Fibroblast of lung (primary cell): ENCODE data around the gene KDM8. TPM values are rescaled to one million over a fixed set of nuclear protein-coding genes. Genes with fewer than 3 reads are reported as not detected.

ENCODE experiments used
- DNase-seq, 2 donors: peaks; one replicate each; pipeline versions ENCODE4 v3.0.0 to v3.0.0-alpha.2; 2010; ENCODE audit warnings: low read depth in 2 of 2
- H2AFZ ChIP-seq: 2 replicates; pipeline ENCODE4 v1.5.1; 2012; ENCODE audit warnings: low read length, control low read depth, inconsistent platforms
- H3K27ac ChIP-seq: 2 replicates; pipeline ENCODE4 v1.5.1; 2011; ENCODE audit warnings: low read length, control low read depth; ENCODE audit not compliant: insufficient read depth
- H3K27me3 ChIP-seq: 2 replicates; pipeline ENCODE4 v1.5.1; 2011; ENCODE audit warnings: mild to moderate bottlenecking, low read length; ENCODE audit not compliant: control insufficient read depth, insufficient read depth
- H3K36me3 ChIP-seq: 2 replicates; pipeline ENCODE4 v1.5.1; 2011; ENCODE audit warnings: low read length; ENCODE audit not compliant: control insufficient read depth, insufficient read depth
- H3K4me1 ChIP-seq: 2 replicates; pipeline ENCODE4 v1.5.1; 2011; ENCODE audit warnings: low read length; ENCODE audit not compliant: control insufficient read depth, insufficient read depth; ENCODE audit errors: extremely low read depth
- H3K4me2 ChIP-seq: 2 replicates; pipeline ENCODE4 v1.5.1; 2011; ENCODE audit warnings: low read length, control low read depth; ENCODE audit not compliant: insufficient read depth; ENCODE audit errors: extremely low read depth
- H3K4me3 ChIP-seq, 4 experiments: fragments of 200-600 bp in 1 of 4; sonication (generic) in 1 of 4; replicated peaks in 1 of 4; 2 replicates each; pipeline ENCODE4 v1.5.1; 2011 to 2016; ENCODE audit warnings: low read length in 4 of 4, low read depth in 3 of 4, mild to moderate bottlenecking in 3 of 4, control low read depth in 2 of 4, inconsistent platforms in 1 of 4, mixed read lengths in 1 of 4; ENCODE audit not compliant: insufficient read depth in 1 of 4; ENCODE audit errors: control extremely low read depth in 1 of 4
- H3K79me2 ChIP-seq: 2 replicates; pipeline ENCODE4 v1.5.1; 2012; ENCODE audit warnings: mild to moderate bottlenecking, low read length, inconsistent platforms; ENCODE audit not compliant: control insufficient read depth, insufficient read depth
- H3K9ac ChIP-seq: 2 replicates; pipeline ENCODE4 v1.5.1; 2011; ENCODE audit warnings: mild to moderate bottlenecking, low read length, control low read depth; ENCODE audit not compliant: insufficient read depth
- H3K9me3 ChIP-seq: 2 replicates; pipeline ENCODE4 v1.5.1; 2012; ENCODE audit warnings: low read depth, low read length; ENCODE audit not compliant: control insufficient read depth, insufficient read depth
- H4K20me1 ChIP-seq: 2 replicates; pipeline ENCODE4 v1.5.1; 2011; ENCODE audit warnings: low read length; ENCODE audit not compliant: control insufficient read depth, insufficient read depth; ENCODE audit errors: extremely low read depth
- EZH2 ChIP-seq: IDR thresholded peaks from 2 replicates; pipeline ENCODE4 v1.5.1; 2012; ENCODE audit warnings: low read length, control low read depth, mild to moderate bottlenecking; ENCODE audit errors: missing control alignments
- polyA plus RNA-seq, 2 donors: library from polyadenylated mRNA; depleted of rRNA in 1 of 2; stranded (reverse) in 1 of 2; unstranded in 1 of 2; fragments of >200 nt; gene quantifications; 2 replicates each; pipeline ENCODE4 v1.2.1, GENCODE V29; 2011 to 2012; ENCODE audit warnings: missing spikeins in 1 of 2
- total RNA-seq: library from RNA; depleted of rRNA; stranded (reverse); fragments of >200 nt; gene quantifications from 2 replicates; pipeline ENCODE4 v1.2.1, GENCODE V29; 2014
- TF ChIP-seq, protein P1 (sequence below), 2 donors: IDR thresholded peaks in 1 of 2; conservative IDR thresholded peaks in 1 of 2; 1 replicate in 1 of 2; 2 replicates in 1 of 2; pipeline ENCODE4 v1.5.1; 2011 to 2012; ENCODE audit warnings: low read length in 2 of 2, control low read depth in 1 of 2, inconsistent platforms in 1 of 2, low read depth in 1 of 2, mild to moderate bottlenecking in 1 of 2

KDM8 gene
- total and polyA plus RNA-seq, 2 donors (not counting 1 experiment from before 2014, with no cell fraction given), result 2.0 to 3.6 TPM

DNA sequence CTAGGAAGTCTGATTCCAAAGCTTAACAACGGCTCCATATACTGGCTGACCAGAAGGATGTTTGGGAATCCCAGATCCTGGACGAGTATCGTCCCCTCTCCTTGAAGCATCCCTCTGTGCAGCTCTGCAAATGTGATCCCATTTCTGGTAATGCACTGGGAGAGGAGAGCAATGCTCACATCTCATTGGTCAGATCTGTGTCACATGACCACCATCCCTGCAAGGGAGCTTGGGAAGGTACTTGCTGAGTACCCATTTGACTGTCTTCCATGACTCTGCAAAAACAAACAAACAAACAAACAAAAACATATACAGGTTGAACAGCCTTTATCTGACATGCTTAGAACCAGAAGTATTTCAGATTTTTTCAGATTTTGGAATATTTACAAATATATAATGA, 41.9 kb upstream of the KDM8 start:
- Histone ChIP-seq H3K27ac (no peak overlapping the region), H3K36me3 (no peaks in the 10 kb centered on the region), H3K27me3 (no peaks in the 10 kb centered on the region), H3K79me2 (no peaks in the 10 kb centered on the region), H3K9me3 (no peaks in the 10 kb centered on the region), H3K4me2 (no peak overlapping the region), H3K4me1 (no peaks in the 10 kb centered on the region), H3K9ac (no peak overlapping the region), H2AFZ (no peak overlapping the region), H3K4me3 (no peak overlapping the region), H4K20me1 (no peaks in the 10 kb centered on the region)
- TF ChIP-seq EZH2, result no peak
- TF ChIP-seq, protein P1, sequence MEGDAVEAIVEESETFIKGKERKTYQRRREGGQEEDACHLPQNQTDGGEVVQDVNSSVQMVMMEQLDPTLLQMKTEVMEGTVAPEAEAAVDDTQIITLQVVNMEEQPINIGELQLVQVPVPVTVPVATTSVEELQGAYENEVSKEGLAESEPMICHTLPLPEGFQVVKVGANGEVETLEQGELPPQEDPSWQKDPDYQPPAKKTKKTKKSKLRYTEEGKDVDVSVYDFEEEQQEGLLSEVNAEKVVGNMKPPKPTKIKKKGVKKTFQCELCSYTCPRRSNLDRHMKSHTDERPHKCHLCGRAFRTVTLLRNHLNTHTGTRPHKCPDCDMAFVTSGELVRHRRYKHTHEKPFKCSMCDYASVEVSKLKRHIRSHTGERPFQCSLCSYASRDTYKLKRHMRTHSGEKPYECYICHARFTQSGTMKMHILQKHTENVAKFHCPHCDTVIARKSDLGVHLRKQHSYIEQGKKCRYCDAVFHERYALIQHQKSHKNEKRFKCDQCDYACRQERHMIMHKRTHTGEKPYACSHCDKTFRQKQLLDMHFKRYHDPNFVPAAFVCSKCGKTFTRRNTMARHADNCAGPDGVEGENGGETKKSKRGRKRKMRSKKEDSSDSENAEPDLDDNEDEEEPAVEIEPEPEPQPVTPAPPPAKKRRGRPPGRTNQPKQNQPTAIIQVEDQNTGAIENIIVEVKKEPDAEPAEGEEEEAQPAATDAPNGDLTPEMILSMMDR (conservative IDR thresholded peaks at IDR 0.05 in 1 of 2, IDR thresholded peaks at IDR 0.05 in 1 of 2; ENCODE audit: low read depth in 1 of 2, low read length in 2 of 2), result no peak
- no peak for DNase-seq

GRCh38 chr16:27164352-27164751, 39.0 kb upstream of the KDM8 start:
- Histone ChIP-seq H3K4me1 (no peaks in the 10 kb centered on the region), H3K9me3 (no peaks in the 10 kb centered on the region), H3K4me3 (no peak overlapping the region), H3K9ac (no peak overlapping the region), H3K36me3 (no peaks in the 10 kb centered on the region), H3K79me2 (no peaks in the 10 kb centered on the region), H3K27ac (no peak overlapping the region), H4K20me1 (no peaks in the 10 kb centered on the region), H3K27me3 (no peaks in the 10 kb centered on the region), H2AFZ (no peak overlapping the region), H3K4me2 (no peak overlapping the region)
- TF ChIP-seq, protein P1 (conservative IDR thresholded peaks at IDR 0.05 in 1 of 2, IDR thresholded peaks at IDR 0.05 in 1 of 2; ENCODE audit: low read depth in 1 of 2, low read length in 2 of 2), result no peak
- no peak for TF ChIP-seq EZH2
- peak in 1 of 2 donors; percentile 22 for DNase-seq

DNA sequence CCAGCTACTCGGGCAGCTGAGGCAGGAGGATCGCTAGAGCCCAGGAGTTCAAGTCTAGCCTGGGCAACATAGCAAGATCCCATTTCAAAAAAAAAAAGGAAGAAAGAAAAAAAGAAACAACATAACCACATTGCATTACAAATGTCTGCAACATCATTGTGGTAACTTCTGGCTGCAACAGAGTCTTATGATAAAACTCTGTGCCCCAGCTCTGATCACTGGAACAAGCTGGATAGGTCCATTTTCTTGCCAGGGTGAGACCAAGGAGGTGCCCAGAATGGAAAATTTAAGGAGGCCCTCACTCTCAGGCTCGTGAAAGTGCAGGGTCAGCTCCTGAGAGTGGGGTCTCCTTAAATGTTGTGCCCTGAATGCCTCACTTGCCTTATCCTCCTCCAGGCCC, 37.8 kb upstream of the KDM8 start:
- no peaks in the 10 kb centered on the region for H3K27me3 ChIP-seq

More for the DNA sequence above, 37.8 kb upstream of the KDM8 start:
- TF ChIP-seq, protein P1 (conservative IDR thresholded peaks at IDR 0.05 in 1 of 2, IDR thresholded peaks at IDR 0.05 in 1 of 2; ENCODE audit: low read depth in 1 of 2, low read length in 2 of 2), result no peak
- Histone ChIP-seq H3K4me2 (no peak overlapping the region), H4K20me1 (no peaks in the 10 kb centered on the region), H3K4me3 (no peak overlapping the region), H3K27ac (no peak overlapping the region), H3K79me2 (no peaks in the 10 kb centered on the region), H2AFZ (no peak overlapping the region), H3K36me3 (no peaks in the 10 kb centered on the region), H3K9ac (no peak overlapping the region), H3K9me3 (no peaks in the 10 kb centered on the region), H3K4me1 (no peaks in the 10 kb centered on the region)
- DNase-seq, result no peak
